Activated CD4-positive, alpha-beta T cell treated with anti-CD3 and anti-CD28 coated beads, Interleukin-2, Interleukin-6, amounts not matched to agents 100 ng/mL and 50 ng/mL, durations not matched to agents 16 hours and 8 hours (primary cell): ENCODE measurements around the gene NCKAP5.

Experiments
- DNase-seq: peaks from one replicate; pipeline ENCODE4 v3.0.0-alpha.2; 2020

NCKAP5 gene

DNA sequence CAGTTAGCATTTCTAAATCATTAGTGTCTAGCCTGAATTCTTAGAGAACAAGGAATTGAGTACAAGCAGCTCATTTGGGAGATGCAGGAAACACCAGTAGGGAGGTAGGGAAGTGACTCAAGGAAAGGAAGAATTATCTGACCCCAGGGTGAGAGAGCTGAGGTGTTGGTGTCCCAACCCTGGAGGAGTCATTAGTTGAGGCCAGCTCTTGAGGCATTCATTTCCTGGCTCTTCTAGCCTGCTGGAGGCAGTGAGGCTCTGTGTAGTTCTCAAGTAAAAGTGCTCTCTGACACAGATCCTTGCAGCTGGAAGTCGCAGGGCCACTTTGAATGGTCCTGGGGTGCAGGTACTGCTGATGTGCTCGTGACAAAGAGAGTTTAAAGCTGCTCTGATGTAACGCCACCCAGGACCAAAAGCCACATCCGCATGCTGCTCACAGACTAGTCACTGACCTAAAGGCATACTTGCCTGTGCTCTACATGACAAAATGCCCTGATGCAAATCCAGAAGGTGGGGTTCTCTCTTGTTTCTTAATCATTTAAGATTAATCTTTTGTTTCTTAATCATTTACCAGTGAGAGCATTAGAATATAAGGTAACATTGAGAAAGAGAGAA, 598.8 kb downstream of the NCKAP5 start:
- DNase-seq: no peak

- DNase-seq: no peak
Observed at GRCh38 chr2:132965460-132965859, 602.8 kb downstream of the NCKAP5 start.

DNA sequence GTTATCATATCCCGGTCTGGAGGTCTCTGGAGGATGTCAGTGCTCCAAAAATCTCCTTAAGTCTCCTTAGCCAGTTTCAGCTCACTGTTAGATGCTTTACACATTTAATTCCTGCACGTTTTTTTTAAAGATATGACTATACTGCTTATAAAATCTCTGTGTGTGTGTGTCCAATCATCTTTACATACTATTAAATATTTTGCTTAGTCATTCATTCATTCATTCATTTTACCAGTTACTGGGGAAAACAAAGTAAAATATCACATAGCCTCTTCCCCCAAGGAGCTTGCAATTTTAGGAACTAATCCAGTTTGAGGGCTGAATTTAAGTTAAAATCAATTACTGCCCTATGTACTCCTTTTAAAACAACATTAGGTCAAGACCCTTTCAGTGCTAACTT, 605.1 kb downstream of the NCKAP5 start:
- DNase-seq: no peak

DNA sequence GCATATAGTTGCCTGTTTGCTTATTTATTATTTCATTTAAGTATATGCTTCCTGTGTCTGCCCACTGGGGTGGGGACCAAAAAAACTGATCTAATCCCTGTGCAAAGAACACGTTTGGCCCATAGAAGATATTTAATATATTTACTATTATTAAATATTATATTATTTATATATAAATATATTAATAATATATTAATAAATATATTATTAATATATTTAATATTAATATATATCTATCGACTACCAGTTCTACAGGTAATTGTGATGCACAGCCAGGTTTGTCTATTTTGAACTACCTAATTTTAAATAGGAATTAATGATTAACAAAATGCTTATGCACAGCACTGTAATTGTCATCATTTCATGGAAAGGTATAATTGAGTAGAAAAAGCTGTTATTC, 609.4 kb downstream of the NCKAP5 start:
- no peak for DNase-seq

DNA sequence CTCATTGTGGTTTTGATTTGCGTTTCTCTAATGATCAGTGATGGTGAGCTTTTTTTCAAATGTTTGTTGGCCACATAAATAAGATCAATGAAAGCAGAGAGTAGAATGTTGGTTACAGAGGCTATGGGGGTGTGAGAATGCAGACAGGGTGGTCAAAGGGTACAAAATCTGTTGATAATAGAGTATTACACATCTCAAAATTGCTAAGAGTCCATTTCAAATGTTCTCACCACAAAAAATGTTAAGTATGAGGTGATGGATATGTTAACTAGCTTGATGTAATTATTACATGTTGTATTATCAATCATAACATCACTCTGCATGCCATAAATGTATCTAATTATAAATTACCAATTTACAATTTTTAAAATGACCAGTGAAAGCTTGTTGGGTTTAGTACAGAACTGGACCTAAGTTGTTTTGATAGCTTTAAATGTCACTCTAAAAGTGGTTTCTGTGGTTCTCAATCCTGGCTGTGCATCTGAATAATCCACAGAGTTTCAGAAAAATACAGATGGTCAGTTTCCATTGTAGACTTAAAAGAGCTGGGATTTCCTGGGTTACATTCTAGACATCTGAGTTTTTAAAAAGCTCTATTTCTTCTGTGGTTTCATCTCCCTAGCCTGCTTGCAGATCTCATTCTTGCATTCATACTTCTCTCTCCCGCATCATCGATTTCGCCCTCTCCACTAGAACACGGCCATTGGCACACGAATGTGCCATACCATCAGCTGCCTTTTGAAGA, 612.2 kb downstream of the NCKAP5 start:
- no peak for DNase-seq

DNA sequence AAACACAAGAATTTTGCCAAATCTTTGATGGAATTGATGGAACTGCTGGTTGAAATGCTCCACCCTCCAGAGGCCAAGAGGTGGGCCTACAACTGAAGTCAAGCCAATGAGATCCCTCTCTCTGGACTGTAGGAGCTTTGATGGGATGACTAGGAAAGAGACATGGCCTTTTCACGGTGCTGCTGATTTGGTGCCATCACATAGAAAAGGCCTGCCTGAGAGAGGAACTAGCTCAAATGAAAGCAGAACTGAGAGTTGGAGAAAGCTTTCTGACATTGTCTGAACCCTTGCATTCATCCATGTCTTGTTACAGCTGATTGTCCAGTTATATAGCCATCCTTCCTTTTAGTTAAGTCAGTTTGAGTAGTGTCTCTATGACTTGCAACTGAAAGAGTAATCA, 614.5 kb downstream of the NCKAP5 start:
- no peak for DNase-seq

GRCh38 chr2:132951008-132951714, 617.1 kb downstream of the NCKAP5 start:
- DNase-seq: no peak

GRCh38 chr2:132949108-132949507, 619.2 kb downstream of the NCKAP5 start:
- DNase-seq: no peak

GRCh38 chr2:132948211-132948610, 620.1 kb downstream of the NCKAP5 start:
- DNase-seq: no peak

DNA sequence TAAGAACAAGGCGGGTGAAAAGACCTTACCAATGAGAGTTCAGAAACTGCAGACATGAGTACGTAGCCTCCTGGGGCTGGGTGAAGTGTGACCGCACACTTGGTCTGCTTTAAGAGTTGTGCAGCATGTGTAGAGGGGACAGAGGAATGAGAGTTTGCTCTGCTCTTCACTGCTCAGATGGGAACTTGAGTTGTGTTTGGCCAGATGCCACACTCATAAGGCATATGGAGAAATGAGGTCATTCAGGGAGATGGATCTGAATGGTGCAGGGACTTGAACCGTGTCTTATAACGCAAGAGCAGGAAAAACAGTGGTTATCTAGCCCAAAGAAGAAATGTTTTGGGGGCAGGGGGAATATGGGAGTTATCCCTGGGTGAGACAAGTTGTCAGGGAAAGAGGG, 624.4 kb downstream of the NCKAP5 start:
- DNase-seq: no peak

DNA sequence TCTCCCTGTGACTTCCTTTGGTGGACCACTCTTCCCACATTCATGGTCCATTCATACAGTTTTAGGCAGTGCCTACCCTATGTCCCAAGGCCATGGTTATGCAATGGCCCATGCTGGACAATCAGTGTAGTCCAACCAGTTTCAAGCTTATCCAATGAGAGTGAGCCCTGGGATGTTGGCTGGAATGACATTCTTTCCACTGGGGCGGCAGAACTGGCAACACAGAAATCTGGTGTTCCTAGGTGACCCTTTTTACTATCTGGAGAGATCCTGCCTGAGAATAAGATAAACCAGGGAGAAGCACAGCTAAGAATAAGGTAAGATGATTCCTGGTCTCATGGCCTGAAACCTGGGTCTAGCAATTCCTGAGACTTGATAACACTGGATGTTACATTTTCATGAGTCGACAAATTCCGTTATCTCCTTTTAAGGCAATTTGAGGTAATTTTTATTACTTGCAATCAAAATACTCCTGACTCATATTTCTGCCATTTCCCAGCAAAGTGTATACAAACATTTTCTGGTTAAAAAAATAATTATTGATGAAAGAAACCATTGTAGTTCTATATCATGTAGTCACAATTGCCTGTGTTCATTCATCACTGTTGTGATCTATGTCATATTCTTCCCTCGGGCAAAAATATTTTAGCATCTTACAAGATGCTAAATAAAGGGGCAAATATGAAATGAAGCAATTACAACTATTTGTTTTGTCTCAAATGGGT, 626.8 kb downstream of the NCKAP5 start:
- no peak for DNase-seq

- no peak for DNase-seq
Observed at GRCh38 chr2:132937629-132938028, 630.6 kb downstream of the NCKAP5 start.

DNA sequence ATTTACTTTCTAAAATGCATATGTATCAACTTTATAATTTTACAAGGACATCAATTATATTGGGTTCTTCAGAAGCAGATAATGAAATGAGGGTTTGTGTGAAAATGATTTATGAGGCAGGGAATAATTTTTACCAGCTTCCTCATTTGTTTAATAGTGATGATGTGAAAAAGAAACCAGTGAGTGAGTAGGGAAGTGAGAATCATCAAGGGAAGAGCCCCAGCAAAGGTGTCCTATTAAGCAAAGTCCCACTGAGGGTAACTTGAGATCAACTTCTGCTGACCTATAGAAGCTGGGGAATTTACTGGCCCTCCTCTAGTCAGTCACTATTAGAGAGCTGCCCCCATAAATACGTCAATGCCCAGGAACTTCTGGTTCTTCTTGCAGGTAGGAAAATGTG, 631.5 kb downstream of the NCKAP5 start:
- DNase-seq: no peak

DNA sequence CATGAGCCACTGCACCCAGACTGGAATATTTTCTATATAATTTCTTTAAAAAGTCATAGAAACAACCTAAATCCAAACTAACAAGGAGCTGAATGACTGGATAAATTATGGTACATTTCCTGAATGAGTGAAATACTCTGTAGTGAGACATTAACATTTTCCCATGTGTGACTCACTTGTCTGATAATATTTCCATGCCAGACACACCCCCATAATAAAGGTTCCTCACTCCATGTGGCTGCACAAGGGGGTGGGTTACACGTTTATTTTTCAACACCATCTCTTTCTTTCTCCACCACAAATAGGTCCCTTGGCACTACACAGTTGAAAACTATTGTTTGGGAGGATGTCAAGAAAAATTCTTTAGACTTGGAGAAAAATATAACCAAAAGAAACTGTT, 632.0 kb downstream of the NCKAP5 start:
- no peak for DNase-seq

- no peak for DNase-seq
Observed at GRCh38 chr2:132929786-132930185, 638.5 kb downstream of the NCKAP5 start.

GRCh38 chr2:132923787-132924186, 644.5 kb downstream of the NCKAP5 start:
- no peak for DNase-seq

DNA sequence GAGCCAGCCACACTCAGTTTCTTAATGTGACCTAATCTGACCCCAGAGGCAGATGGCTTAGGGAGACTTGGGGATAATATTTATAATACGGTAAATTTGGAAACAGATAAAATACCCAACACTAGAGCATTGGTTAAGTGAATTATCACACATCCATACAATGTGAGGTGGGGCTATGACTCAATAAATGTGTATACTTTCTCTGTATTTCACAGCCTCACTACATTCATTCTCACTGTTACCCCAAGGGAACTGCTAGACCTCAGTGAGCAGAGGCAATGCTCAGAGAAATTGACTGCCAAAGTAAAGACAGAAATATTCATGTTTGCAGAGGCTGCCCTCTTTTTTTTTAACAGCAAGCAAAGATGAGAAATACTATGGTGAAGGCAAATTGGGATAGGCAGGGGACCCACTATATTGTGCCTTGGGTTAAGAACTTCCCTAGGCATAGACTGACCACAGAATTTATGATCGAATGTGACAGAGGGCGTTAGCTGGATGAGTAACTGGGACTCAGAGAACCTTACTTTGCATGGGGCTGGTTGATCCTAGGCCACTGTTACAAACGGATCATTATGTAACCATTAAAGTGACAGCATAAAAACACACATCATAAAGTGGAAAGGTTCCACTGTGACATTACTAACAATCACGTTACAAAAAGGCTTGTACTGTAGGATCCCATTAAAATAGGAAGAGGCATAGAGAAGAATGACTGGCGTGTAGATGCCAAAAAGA, 652.3 kb downstream of the NCKAP5 start:
- no peak for DNase-seq

- no peak for DNase-seq
Observed at GRCh38 chr2:132911726-132912724, 656.2 kb downstream of the NCKAP5 start.

DNA sequence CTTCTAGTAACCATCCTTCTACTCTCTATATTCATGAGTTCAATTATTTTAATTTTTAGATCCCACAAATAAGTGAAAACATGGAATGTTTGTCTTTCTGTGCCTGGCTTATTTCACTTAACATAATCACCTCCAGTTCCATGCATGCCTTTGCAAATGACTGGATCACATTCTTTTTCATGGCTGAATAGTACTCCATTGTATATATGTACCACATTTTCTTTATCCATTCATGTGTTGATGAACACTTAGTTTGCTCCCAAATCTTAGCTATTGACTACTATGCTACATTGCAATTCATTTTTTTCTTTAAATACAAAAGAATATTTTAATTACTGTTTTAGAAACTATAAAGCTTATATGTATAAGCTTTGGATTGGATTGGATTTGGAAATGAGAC, 657.8 kb downstream of the NCKAP5 start:
- DNase-seq: no peak

GRCh38 chr2:132909427-132909826, 658.8 kb downstream of the NCKAP5 start:
- DNase-seq: no peak

- no peak for DNase-seq
Observed at GRCh38 chr2:132904142-132904842, 664.0 kb downstream of the NCKAP5 start.
